GM12864 (cell line): ENCODE data around the gene ADAM10.

ENCODE experiments used
- DNase-seq: peaks from one replicate; pipeline ENCODE4 v3.0.0-alpha.2; 2011; ENCODE audit warnings: low read depth
- H3K4me3 ChIP-seq: 2 replicates; pipeline ENCODE4 v1.5.1; 2011; ENCODE audit warnings: mild to moderate bottlenecking, low read depth, low read length, control low read depth
- TF ChIP-seq, protein P1 (sequence below): IDR thresholded peaks from 2 replicates; pipeline ENCODE4 v1.5.1; 2011; ENCODE audit warnings: low read depth, mild to moderate bottlenecking, moderate library complexity, low read length, control low read depth, inconsistent platforms; ENCODE audit errors: missing control alignments

ADAM10 gene

DNA sequence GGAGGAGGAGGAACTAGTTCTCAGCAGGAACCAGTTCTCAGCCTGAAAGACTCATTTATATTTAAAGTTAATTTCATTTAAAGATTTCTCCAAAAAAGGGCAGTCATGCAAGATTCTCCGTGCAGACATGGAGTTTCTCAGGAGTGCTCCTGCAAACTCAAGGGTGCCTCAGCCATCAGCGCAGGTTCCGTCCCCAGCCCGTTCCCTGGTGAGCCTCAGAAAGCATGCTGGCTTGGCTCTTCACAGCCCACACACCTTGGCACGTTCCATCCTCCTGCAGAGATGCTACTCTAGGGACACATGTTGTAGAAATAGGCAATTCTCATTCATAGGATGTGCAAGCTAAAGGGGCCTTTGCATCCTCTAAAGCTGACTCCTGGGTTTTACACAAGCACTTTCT is 194.7 kb downstream of the ADAM10 start:
- TF ChIP-seq, protein P1, sequence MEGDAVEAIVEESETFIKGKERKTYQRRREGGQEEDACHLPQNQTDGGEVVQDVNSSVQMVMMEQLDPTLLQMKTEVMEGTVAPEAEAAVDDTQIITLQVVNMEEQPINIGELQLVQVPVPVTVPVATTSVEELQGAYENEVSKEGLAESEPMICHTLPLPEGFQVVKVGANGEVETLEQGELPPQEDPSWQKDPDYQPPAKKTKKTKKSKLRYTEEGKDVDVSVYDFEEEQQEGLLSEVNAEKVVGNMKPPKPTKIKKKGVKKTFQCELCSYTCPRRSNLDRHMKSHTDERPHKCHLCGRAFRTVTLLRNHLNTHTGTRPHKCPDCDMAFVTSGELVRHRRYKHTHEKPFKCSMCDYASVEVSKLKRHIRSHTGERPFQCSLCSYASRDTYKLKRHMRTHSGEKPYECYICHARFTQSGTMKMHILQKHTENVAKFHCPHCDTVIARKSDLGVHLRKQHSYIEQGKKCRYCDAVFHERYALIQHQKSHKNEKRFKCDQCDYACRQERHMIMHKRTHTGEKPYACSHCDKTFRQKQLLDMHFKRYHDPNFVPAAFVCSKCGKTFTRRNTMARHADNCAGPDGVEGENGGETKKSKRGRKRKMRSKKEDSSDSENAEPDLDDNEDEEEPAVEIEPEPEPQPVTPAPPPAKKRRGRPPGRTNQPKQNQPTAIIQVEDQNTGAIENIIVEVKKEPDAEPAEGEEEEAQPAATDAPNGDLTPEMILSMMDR = no peak
- DNase-seq = no peak
- H3K4me3 ChIP-seq = no peak overlapping the region

DNA sequence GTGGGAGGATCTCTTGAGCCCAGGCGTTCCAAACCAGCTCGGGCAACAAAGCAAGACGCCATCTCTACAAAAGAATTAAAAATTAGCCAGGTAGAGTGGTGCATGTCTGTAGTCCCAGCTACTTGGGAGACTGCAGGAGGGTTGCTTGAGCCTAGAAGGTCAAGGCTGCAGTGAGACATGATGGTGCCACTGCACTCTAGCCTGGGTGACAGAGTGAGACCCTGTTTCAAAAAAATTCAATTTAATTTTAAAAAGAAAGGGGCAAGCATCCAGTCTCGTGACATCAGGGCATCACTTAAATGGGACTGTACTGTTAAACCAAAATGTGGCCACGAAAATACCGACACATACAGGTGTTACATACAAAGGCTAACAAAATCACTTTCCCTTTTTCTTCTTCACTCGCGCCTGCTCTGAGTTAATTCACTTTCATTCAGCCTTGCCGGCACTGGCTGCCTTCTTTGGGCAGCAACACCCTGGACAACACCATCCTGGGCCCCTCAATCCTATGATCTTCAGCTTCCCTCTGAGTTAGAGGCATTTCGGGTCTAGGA is 196.1 kb downstream of the ADAM10 start:
- no peak overlapping the region for H3K4me3 ChIP-seq
- TF ChIP-seq, protein P1 = no peak
- DNase-seq = no peak

DNA sequence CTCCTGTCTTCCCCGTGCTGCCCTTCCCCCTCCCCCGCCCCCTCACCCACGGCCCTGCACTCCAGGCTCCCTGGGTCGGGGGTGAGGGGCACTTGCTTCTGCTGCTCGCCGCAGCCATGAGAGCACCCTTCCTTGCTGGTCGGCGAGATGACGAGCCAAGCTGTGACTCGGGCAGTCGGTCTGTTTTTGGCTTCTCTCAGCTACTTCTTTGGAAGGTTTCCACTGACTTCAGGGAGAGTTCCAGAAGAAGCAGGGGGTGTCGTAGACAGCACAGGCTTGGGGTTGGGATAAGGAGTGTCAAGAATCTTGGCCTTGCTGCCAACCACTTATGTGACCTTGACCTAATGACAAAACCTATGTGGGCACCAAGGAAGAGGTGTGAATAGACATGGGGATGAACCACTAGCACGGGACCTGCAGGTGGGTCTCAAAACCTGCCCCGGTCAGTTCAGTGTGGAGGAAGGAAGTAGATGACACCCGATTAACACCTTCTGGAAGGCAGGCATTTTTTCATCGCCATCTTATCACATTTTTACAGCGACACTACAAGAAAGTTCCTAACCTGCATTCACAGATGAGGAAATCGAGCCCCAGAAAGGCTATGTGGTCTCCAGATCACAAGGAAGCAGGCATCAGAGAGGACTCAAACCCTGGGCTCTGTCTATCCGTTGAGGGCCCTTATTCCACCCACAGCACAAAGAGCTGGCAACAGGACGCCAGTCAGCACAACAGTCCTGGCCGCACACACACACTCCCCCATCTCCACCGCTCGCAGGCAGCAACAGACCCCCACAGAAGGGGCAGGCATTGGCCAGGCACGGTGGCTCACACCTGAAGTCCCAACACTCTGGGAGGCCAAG is 196.8 kb downstream of the ADAM10 start:
- DNase-seq = no peak
- TF ChIP-seq, protein P1 = no peak
- H3K4me3 ChIP-seq = no peak overlapping the region

DNA sequence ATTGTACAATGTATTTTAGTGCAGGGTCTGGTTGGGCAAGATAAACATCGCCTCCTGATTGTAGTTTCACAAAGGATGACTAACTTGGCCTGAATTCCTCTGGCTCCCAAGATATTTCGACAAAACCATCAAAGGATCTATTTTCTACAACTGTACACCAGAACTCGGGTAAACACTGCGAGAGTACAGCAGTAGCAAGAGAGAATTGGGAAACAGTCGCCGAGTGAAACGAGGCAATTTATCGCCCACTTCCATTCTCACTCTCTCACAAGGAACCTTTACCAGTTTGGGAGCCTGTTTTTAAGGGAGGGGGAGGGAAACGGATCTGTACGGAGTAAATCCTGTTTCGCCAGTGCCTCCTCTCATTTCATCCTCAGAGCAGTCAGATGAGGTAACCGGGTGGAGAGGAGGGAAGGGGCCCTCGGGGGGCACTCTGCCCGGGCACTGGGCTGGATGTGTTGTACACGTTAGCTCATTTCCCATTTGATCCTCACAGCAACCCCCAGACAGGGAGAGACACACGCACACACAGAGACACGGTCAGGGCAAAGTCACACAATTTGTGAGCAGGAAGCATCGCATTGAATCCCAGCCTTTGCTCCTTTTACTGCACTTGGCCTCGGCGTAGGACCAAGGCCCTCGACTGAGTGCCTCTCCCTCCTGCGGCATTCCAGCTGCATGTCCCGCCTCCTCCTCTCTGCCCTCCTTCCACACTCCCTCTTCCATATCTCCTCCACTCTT is 197.6 kb downstream of the ADAM10 start:
- H3K4me3 ChIP-seq = no peak overlapping the region
- DNase-seq = no peak
- TF ChIP-seq, protein P1 = no peak

DNA sequence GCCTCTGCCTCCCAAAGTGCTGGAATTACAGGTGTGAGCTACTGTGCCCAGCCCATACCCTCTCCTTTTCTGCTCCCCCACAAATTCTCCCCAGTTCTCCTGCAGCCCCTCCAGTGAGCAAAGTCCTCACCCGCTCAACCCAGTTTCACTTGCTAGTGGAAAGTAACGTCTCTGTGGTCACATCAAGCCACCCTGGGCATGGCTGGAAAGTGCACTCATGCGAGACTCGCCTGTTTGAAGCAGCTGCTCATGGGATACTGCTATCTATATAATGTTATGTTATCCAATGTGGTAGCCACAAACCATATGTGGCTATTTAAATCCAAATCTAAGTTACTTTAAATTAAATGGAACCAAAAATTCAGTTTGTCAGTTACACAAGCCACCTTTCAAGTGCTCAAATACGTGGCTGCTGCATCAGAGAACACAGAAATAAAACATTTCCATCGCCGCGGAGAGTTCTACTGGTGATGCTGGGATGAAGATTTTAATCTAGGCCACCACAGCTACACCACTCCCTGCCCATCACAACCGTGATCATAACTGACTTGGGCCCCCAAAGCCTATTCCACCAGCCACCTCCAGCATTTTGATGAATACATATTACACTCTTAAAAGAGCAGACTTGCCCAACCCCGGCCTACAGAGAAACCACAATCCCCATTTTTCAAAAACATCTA is 198.3 kb downstream of the ADAM10 start:
- no peak overlapping the region for H3K4me3 ChIP-seq
- DNase-seq = no peak
- TF ChIP-seq, protein P1 = no peak

DNA sequence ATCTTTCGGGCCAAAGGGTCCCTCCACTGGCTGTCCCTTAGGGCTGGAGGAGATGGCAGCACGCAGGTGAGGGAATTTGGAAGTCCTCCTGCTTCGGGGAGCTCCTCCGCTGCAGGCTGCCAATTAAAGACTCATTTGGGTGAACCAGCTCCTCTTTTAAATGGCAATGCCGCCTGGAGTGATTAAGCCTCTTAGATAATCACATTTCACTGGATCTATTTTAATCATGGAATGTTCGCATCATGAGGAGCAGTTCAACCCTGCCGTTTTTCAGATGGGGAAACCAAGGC is 199.8 kb downstream of the ADAM10 start:
- no peak overlapping the region for H3K4me3 ChIP-seq
- DNase-seq = no peak

More for the DNA sequence above, 199.8 kb downstream of the ADAM10 start:
- TF ChIP-seq, protein P1 = no peak
